Measurements from ENCODE around the gene TRIM41.
"Not testable (repeated sequence)": the region's sequence is repeated elsewhere in the genome, so short reads cannot be mapped to it uniquely, and the experiment has no call there.

The TRIM41 gene

DNA sequence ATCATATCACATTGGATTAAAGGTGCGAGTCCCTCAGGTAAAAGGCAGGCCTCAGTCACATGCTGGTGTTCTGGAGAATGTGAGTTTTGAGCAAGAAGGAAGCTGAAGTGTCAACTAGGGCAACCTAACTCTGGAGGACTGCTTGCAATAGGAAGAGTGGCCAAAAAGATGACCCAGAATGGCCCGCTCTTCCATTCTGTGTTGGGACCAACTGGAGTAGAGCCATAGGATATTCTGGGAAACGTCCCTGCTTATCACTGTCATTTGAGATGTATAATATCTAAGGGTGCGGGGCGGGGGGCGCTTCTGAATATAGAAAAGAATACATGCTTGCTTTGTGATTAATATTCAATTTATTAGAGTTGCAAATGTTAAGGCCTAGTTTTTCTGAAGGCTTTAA, 11.0 kb upstream of the TRIM41 start:
- no peak for DNase-seq

- DNase-seq: no peak
These were observed 10.1 kb upstream of the TRIM41 start for GRCh38 chr5:181212934-181213333.

DNA sequence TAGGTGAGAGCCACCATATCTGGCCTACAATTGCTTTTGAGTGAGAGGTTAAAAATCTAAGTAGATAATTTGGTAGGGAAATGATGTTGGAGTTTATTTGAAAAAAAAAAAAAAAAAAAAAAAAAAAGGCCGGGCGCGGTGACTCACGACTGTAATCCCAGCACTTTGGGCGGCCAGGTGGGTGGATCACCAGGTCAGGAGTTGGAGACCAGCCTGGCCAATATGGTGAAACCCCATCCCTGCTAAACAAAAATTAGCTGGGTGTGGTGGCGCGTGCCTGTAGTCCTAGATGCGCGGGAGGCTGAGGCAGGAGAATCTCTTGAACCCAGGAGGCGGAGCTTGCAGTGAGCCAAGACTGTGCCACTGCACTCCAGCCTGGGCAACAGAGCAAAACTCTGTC, 8.8 kb upstream of the TRIM41 start:
- DNase-seq: not testable (repeated sequence)

DNA sequence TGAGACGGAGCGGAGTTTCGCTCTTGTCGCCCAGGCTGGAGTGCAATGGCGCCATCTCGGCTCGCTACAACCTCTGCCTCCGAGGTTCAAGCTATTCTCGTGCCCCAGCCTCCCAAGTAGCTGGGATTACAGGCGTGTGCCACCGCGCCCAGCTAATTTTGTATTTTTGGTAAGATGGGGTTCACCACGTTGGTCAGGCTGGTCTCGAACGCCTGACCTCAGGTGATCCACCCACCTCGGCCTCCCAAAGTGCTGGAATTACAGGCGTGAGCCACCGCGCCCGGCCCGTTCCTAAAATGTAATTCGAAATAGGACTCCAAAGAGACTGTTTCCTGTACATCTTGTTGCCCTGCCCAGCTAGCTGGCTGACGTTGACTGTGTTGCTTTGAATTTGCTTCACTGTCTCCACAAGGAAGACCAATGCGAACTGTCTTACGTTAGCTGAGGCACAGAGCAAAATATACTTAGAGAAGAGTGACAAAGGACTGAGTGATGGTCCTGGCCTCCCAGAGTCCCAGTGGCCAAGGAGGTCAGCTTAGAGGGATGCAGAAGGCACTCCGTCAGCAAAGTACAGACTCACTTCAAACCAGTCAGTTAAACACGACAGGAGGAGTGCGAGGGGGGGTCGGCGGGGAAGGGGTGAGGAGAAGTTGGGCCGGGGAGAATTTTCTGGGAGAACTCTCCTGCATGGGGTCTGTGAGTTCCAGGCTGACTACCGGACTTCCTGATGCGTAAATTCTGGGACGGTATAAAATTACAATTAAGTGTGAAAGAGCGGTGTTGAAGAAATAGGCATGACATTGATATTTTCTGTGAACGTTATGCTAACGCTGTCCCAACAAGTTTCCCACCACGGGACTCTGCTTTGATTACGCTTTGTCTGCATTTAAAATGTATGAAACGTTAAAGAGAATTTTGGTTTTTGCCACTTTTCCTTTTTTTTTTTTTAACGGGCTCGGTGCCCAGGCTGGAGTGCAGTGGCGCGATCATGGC, 6.8 kb upstream of the TRIM41 start:
- DNase-seq: no peak

GRCh38 chr5:181217111-181217802, 5.8 kb upstream of the TRIM41 start:
- DNase-seq: peak; percentile 44 to 67 (median 52)

DNA sequence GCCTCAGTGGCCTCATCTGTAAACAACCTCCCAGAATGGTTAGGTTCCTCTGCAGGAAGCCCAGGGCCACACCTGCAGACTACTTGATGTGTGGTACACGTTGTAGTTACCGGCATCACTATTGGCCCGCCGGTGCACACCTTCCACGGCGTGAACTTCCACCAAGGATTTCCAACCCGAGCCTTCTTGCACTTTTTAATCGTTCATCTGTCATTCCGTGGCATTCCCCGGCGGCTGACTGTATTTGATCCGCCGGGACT, 5.3 kb upstream of the TRIM41 start:
- DNase-seq: no peak

DNA sequence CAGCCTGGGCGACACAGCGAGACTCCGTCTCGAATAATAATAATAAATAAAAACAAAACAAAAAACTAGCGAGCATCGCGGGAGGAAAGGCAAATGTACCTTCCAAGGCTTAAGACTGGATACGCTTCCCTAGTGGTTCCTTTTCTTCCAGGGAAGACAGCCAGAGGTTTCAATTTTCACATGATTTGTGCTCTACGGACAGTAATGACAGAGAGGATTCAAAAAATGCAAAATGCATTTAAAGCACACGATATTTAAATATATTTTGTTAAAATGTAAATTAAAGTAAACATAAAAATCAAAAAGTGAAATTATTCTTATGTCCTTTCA, 4.3 kb upstream of the TRIM41 start:
- no peak for DNase-seq

- DNase-seq: no peak
These were observed 3.6 kb upstream of the TRIM41 start for GRCh38 chr5:181219262-181220177.

- no peak for DNase-seq
These were observed 2.9 kb upstream of the TRIM41 start for GRCh38 chr5:181220178-181220515.

- no peak for DNase-seq
These were observed 1.8 kb upstream of the TRIM41 start for GRCh38 chr5:181221105-181221791.

GRCh38 chr5:181221792-181222629, 1.1 kb upstream of the TRIM41 start:
- peak; percentile 86 to 93 (median 86) for DNase-seq

GRCh38 chr5:181222630-181223057, 437 bp upstream of the TRIM41 start:
- DNase-seq: peak in 1 of 4 experiments; percentile 49

DNA sequence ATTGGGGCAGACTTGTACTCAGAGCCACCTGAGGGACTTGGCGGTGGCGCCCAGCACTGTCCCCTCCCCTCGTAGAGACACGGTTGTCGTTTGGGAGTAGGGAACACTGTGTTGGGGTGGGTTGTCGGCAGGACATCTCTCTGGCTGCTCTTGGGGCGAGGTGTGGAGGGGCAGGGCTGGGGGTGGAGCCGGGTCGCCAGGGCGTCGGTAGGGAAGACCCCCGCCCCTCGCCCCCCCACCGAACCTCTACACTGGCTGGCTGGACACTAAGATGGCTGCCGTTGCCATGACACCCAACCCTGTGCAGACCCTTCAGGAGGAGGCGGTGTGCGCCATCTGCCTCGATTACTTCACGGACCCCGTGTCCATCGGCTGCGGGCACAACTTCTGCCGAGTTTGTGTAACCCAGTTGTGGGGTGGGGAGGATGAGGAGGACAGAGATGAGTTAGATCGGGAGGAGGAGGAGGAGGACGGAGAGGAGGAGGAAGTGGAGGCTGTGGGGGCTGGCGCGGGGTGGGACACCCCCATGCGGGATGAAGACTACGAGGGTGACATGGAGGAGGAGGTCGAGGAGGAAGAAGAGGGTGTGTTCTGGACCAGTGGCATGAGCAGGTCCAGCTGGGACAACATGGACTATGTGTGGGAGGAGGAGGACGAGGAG, 778 bp downstream of the TRIM41 start:
- DNase-seq: peak in 3 of 4 experiments; percentile 46 to 55 (median 52)

- no peak for DNase-seq
These were observed 1.5 kb downstream of the TRIM41 start for GRCh38 chr5:181224390-181225229.

- no peak for DNase-seq
These were observed 6.9 kb downstream of the TRIM41 start for GRCh38 chr5:181229996-181230395.

- no peak for DNase-seq
These were observed 7.5 kb downstream of the TRIM41 start for GRCh38 chr5:181230551-181230950.

DNA sequence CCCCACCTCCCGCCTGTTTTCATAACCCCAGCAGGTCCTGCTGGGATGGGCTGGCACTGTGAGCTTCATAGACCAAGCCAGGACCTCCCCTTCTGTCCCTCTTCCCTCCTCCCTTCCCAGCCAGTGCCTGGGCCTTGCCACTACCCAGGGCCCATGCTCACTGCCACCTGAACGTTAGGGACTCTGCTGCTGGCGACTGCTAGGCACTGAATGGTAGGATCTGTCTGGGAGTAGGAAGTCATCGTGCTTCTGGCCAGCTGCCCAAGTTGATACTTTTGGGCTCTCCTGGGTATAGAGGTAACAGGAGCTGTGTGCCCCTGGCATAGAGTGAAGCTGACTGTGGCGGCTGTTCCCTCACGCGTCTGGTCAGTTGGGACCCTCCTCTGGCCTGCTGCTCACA, 8.4 kb downstream of the TRIM41 start:
- no peak for DNase-seq

DNA sequence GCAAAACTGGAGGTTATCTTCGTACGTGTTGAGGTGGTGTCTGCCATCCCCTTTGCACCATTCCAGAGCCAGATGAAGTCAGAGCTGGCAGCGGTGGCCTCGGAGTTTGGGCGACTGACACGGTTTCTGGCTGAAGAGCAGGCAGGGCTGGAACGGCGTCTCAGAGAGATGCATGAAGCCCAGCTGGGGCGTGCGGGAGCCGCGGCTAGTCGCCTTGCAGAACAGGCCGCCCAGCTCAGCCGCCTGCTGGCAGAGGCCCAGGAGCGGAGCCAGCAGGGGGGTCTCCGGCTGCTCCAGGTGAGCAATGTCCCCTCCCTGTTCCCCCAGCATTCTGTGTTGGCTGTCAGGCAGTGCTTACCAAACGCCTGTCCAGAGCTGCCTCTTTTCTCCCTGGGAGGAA, 9.5 kb downstream of the TRIM41 start:
- no peak for DNase-seq

GRCh38 chr5:181233088-181233800, 10.2 kb downstream of the TRIM41 start:
- no peak for DNase-seq

Data from suppressor macrophage (primary cell).